K562 (cell line): ENCODE measurements around the gene CENPO. TPM values are rescaled to one million over a fixed set of nuclear protein-coding genes. Genes with fewer than 3 reads are reported as not detected.

Source experiments
- ATAC-seq: fragments of 200-7000 bp; cut with Tn5 transposase; 3 replicates; pipeline ENCODE4 v1.9.1; 2020; ENCODE audit warnings: moderate library complexity
- BruUV-seq: library from RNA; stranded (reverse); fragments of 400-500 nt; replicated peaks from 2 replicates; lab custom pipeline; 2021; lab: Mats Ljungman, UMichigan
- CTCF ChIA-PET: fragments of 300-600 bp; formaldehyde crosslinking; extraction: SDS; loops from one replicate; lab custom pipeline; 2021; ENCODE audit warnings: low intra/inter-chr PET ratio; lab: Yijun Ruan, JAX
- POLR2A ChIA-PET: fragments of 300-600, 350-650 bp; sonication (Branson Sonifier 250); formaldehyde crosslinking; extraction: SDS; loops from one replicate; lab custom pipeline; 2021; ENCODE audit warnings: antibody characterized with exemption, inconsistent platforms; lab: Yijun Ruan, JAX
- DNase-seq, 4 experiments: peaks; one replicate each; pipeline versions ENCODE4 v3.0.0 to v3.0.0-alpha.2; 2011 to 2018; ENCODE audit warnings: low spot score in 3 of 4, mixed read lengths in 3 of 4; ENCODE audit errors: extremely low read depth in 1 of 4
- FAIRE-seq: peaks from 2 replicates; lab custom pipeline; 2011; peaks lifted over from hg19 to GRCh38; lab: Jason Lieb, UNC
- H2AFZ ChIP-seq: 2 replicates; pipeline ENCODE4 v1.6.0; 2011; ENCODE audit warnings: low read depth, low read length, control low read depth, inconsistent platforms
- H3K27ac ChIP-seq: fragments of 200-600 bp; 3 replicates; pipeline ENCODE4 v1.8.0; 2011; ENCODE audit warnings: low read depth, mild to moderate bottlenecking, control low read depth, inconsistent platforms, low read length, moderate library complexity, mixed read lengths; ENCODE audit errors: extremely low read depth
- H3K27me3 ChIP-seq, 2 experiments: fragments of 300-600 bp in 1 of 2; 2 replicates in 1 of 2; 3 replicates in 1 of 2; pipeline versions ENCODE4 v1.6.0 to v1.8.0; 2011; ENCODE audit warnings: inconsistent platforms in 2 of 2, low read length in 2 of 2, mild to moderate bottlenecking in 1 of 2, mixed read lengths in 1 of 2, moderate library complexity in 1 of 2; ENCODE audit not compliant: control insufficient read depth in 2 of 2, insufficient read depth in 2 of 2
- H3K36me3 ChIP-seq: fragments of 300-600 bp; 3 replicates; pipeline ENCODE4 v1.8.0; 2011; ENCODE audit warnings: mild to moderate bottlenecking, low read length, inconsistent platforms; ENCODE audit not compliant: control insufficient read depth, insufficient read depth
- H3K4me1 ChIP-seq, 2 experiments: fragments of 200-600 bp in 1 of 2; replicated peaks in 1 of 2; 2 replicates in 1 of 2; 3 replicates in 1 of 2; pipeline versions ENCODE4 v1.5.1 to v1.8.0; 2011; ENCODE audit warnings: inconsistent platforms in 2 of 2, low read length in 2 of 2, mild to moderate bottlenecking in 1 of 2, mixed read lengths in 1 of 2, moderate library complexity in 1 of 2; ENCODE audit not compliant: control insufficient read depth in 2 of 2, insufficient read depth in 2 of 2
- H3K4me2 ChIP-seq: 2 replicates; pipeline ENCODE4 v1.6.1; 2011; ENCODE audit warnings: low read length, control low read depth, inconsistent platforms, mixed read lengths; ENCODE audit not compliant: insufficient read depth
- H3K4me3 ChIP-seq: fragments of 200-600 bp; sonication (generic), shearing (Covaris generic); 2 replicates; pipeline ENCODE4 v1.5.1; 2016; ENCODE audit warnings: control low read depth, inconsistent platforms
- H3K79me2 ChIP-seq: fragments of 200-600 bp; 3 replicates; pipeline ENCODE4 v1.8.0; 2011; ENCODE audit warnings: low read length, inconsistent platforms; ENCODE audit not compliant: control insufficient read depth, insufficient read depth
- H3K9ac ChIP-seq, 2 experiments: 2 replicates each; pipeline versions ENCODE4 v1.6.0 to v1.6.1; 2011; ENCODE audit warnings: low read depth in 2 of 2, low read length in 2 of 2, control low read depth in 1 of 2, inconsistent platforms in 1 of 2, mild to moderate bottlenecking in 1 of 2, mixed read lengths in 1 of 2; ENCODE audit not compliant: insufficient read depth in 1 of 2
- H3K9me1 ChIP-seq: one replicate; pipeline ENCODE4 v1.6.0; 2011; ENCODE audit warnings: inconsistent platforms, mild to moderate bottlenecking, low read length, moderate library complexity; ENCODE audit not compliant: control insufficient read depth, insufficient read depth
- H3K9me3 ChIP-seq: replicated peaks from 2 replicates; pipeline ENCODE4 v1.5.1; 2011; ENCODE audit warnings: low read depth, low read length, inconsistent platforms; ENCODE audit not compliant: control insufficient read depth, insufficient read depth
- H4K20me1 ChIP-seq: replicated peaks from 2 replicates; pipeline ENCODE4 v1.6.1; 2011; ENCODE audit warnings: low read length, inconsistent platforms, mixed read lengths; ENCODE audit not compliant: control insufficient read depth, insufficient read depth
- CBX1 ChIP-seq: sonication (generic); IDR thresholded peaks from 2 replicates; pipeline ENCODE4 v1.6.1; 2016; ENCODE audit warnings: antibody characterized with exemption, low read depth, mild to moderate bottlenecking
- CLOCK ChIP-seq: fragments of 250-450 bp; sonication (Bioruptor Pico); IDR thresholded peaks from 2 replicates; pipeline ENCODE4 v1.4.0; 2020; ENCODE audit warnings: mild to moderate bottlenecking, moderate library complexity, borderline replicate concordance
- GABPA ChIP-seq: fragments of 200-800 bp; sonication (Bioruptor generic); conservative IDR thresholded peaks from 2 replicates; pipeline ENCODE4 v1.6.1; 2016; ENCODE audit warnings: low read depth, missing genetic modification characterization, missing compliant biosample characterization
- KAT7 ChIP-seq: sonication (generic); formaldehyde crosslinking; IDR thresholded peaks from 2 replicates; pipeline ENCODE4 v1.8.0; 2022; ENCODE audit warnings: missing genetic modification reagents, mild to moderate bottlenecking, borderline replicate concordance
- TRIM28 ChIP-seq: fragments of 450-650 bp; IDR thresholded peaks from 2 replicates; pipeline ENCODE4 v1.6.1; 2017
- ZNF436 ChIP-seq: fragments of 250-450, 450-650 bp; sonication (Bioruptor Pico); formaldehyde crosslinking; IDR thresholded peaks from 2 replicates; pipeline ENCODE4 v1.7.0; 2020; ENCODE audit warnings: mild to moderate bottlenecking
- ZNF778 ChIP-seq: fragments of 450-650 bp; formaldehyde crosslinking; IDR thresholded peaks from 2 replicates; pipeline ENCODE4 v1.4.0; 2020; ENCODE audit warnings: mild to moderate bottlenecking, moderate library complexity
- ZNF79 ChIP-seq: fragments of 250-450 bp; sonication (Bioruptor Pico); IDR thresholded peaks from 2 replicates; pipeline ENCODE4 v1.4.0; 2020; ENCODE audit warnings: low read depth, mild to moderate bottlenecking, moderate library complexity
- WGBS: fragments of 100-300 bp; shearing (Covaris generic); methylation state at CpG from one replicate; pipeline ENCODE4 v1.1.6; 2016; ENCODE audit warnings: low coverage, mixed read lengths; ENCODE audit not compliant: insufficient coverage; ENCODE audit errors: missing lambda C conversion rate; 5-methylcytosine and 5-hydroxymethylcytosine counted together
- in situ Hi-C: fragments of 300-500 bp; cut with MboI; formaldehyde crosslinking; loops from 4 replicates; pipeline ENCODE4 v1.15.0; 2018; ENCODE audit warnings: inconsistent platforms, mixed read lengths
- intact Hi-C: fragments of 100-400 bp; cut with micrococcal nuclease; formaldehyde crosslinking; loops from 2 replicates; pipeline ENCODE4 v1.14.2; 2022
- polyA plus RNA-seq, 8 experiments: library from polyadenylated mRNA; depleted of rRNA in 4 of 8; stranded (reverse) in 5 of 8; unstranded in 3 of 8; fragments of >200 nt; fragmentation: Nextera tagmentation in 2 of 8; fragmentation: Illumina TruSeq in 1 of 8; extraction: Ambion mirVana in 2 of 8; extraction: Trizol in 1 of 8; gene quantifications; 2 replicates each; pipeline versions ENCODE4 v1.2.1 to v1.2.3, GENCODE V29; 2011 to 2014; ENCODE audit warnings: inconsistent platforms in 1 of 8, missing spikeins in 1 of 8
- total RNA-seq, 7 experiments: library from RNA; depleted of rRNA in 6 of 7; stranded (reverse); fragments of >200 nt in 6 of 7; fragmentation: Illumina TruSeq in 2 of 7; extraction: Trizol in 2 of 7; gene quantifications; 2 replicates each; pipeline versions ENCODE4 v1.2.1 to v1.2.3, GENCODE V29; 2011 to 2021; ENCODE audit warnings: low replicate concordance in 1 of 7

CENPO gene
- total and polyA plus RNA-seq, 9 of the 15 experiments (the other 6 are each of a cell fraction or from before 2014, with no cell fraction given), result 30.6 to 59.4 (median 38.9) TPM

GRCh38 chr2:24861500-24861899, 68.3 kb downstream of the CENPO start (continued):
- TF ChIP-seq CLOCK (CRISPR knock-in tag), result no peak

GRCh38 chr2:24863641-24864040, 70.4 kb downstream of the CENPO start:
- no peaks in the 10 kb centered on the region for H3K79me2 ChIP-seq
- FAIRE-seq (no peak), ATAC-seq (no peak), DNase-seq (no peak)
- 89% methylated on average over 3 of the region's 3 CpGs for WGBS
- no peaks in the 10 kb centered on the region for H4K20me1 ChIP-seq
- H3K27ac ChIP-seq, result no peak overlapping the region
- CTCF ChIA-PET, result no interaction called here
- H3K4me2 ChIP-seq, result no peak overlapping the region
- POLR2A ChIA-PET, result interaction anchor here (0.7 kb wide), 1 partner anchor 10 kb away, joined by 3 read pairs; no protein-coding TSS in a partner anchor
- H3K9ac ChIP-seq, result no peak overlapping the region
- no peaks in the 10 kb centered on the region for H3K9me3 ChIP-seq
- intact Hi-C loops, result no loop called here
- H3K36me3 ChIP-seq, result peaks cover 3% of the 10 kb centered on the region; the same call in 2 of the 3 replicates
- H3K4me3 ChIP-seq, result no peak overlapping the region
- H3K4me1 ChIP-seq, result no peaks in the 10 kb centered on the region
- H3K9me1 ChIP-seq, result no peaks in the 10 kb centered on the region
- in situ Hi-C loops, result no loop called here
- no TSS peak for BruUV-seq
- TF ChIP-seq KAT7 (CRISPR knock-in tag) (no peak), TRIM28 (no peak), ZNF79 (CRISPR knock-in tag) (no peak), ZNF778 (CRISPR knock-in tag) (no peak), ZNF436 (no peak), CBX1 (no peak), GABPA (no peak)
- H3K27me3 ChIP-seq, result no peaks in the 10 kb centered on the region
- no peak overlapping the region for H2AFZ ChIP-seq
